GM12801 (cell line): ENCODE results near the gene AP1G2.

Source experiments
- TF ChIP-seq, protein P1 (sequence below): IDR thresholded peaks from one replicate; pipeline ENCODE4 v1.5.1; 2011; ENCODE audit warnings: control low read depth; ENCODE audit not compliant: insufficient read length; ENCODE audit errors: extremely low read depth

AP1G2 gene, protein sequence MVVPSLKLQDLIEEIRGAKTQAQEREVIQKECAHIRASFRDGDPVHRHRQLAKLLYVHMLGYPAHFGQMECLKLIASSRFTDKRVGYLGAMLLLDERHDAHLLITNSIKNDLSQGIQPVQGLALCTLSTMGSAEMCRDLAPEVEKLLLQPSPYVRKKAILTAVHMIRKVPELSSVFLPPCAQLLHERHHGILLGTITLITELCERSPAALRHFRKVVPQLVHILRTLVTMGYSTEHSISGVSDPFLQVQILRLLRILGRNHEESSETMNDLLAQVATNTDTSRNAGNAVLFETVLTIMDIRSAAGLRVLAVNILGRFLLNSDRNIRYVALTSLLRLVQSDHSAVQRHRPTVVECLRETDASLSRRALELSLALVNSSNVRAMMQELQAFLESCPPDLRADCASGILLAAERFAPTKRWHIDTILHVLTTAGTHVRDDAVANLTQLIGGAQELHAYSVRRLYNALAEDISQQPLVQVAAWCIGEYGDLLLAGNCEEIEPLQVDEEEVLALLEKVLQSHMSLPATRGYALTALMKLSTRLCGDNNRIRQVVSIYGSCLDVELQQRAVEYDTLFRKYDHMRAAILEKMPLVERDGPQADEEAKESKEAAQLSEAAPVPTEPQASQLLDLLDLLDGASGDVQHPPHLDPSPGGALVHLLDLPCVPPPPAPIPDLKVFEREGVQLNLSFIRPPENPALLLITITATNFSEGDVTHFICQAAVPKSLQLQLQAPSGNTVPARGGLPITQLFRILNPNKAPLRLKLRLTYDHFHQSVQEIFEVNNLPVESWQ

DNA sequence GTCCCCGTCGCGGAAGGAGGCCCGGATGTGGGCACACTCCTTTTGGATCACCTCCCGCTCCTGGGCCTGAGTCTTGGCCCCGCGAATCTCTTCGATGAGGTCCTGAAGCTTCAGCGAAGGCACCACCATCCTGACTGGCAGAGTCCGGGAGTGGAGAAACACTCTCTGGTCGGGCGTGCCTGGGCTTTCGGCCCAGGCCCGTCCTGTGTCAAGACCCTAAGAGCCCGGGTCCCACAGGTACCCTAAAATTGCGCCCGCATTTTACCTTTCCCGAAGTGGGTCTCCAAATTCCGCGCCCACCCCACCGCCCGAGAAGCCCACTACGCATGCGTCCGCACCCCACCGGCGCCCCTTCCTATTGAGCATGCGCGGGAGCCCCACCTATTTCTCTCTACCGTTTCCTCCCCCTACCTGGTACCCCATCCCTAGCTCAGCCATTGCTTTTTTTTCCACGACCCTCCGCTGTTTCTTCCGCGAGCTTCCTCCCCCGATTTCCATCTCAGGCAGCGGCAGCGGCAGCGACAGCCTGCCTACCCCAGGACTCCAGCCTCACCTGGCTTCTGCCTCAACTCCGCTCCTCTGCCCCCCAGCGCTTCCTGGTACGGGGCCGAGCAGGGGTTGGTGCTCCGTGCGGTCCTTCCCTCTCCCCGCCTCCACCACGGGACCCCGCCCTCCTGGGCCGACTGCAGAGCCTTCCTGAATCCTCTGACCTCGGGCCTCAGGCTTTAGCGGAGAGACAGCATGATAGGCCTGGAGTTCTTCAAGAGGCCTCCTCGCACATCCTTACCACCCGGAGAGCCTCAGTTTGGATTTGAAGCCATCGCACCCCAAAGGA lies at the start of gene AP1G2:
Gene AP1G2, minus strand, starts transcription at position 606 of the 835 bp plus-strand sequence. Its CDS starts 477 bp downstream, at position 129.
- TF ChIP-seq, protein P1, sequence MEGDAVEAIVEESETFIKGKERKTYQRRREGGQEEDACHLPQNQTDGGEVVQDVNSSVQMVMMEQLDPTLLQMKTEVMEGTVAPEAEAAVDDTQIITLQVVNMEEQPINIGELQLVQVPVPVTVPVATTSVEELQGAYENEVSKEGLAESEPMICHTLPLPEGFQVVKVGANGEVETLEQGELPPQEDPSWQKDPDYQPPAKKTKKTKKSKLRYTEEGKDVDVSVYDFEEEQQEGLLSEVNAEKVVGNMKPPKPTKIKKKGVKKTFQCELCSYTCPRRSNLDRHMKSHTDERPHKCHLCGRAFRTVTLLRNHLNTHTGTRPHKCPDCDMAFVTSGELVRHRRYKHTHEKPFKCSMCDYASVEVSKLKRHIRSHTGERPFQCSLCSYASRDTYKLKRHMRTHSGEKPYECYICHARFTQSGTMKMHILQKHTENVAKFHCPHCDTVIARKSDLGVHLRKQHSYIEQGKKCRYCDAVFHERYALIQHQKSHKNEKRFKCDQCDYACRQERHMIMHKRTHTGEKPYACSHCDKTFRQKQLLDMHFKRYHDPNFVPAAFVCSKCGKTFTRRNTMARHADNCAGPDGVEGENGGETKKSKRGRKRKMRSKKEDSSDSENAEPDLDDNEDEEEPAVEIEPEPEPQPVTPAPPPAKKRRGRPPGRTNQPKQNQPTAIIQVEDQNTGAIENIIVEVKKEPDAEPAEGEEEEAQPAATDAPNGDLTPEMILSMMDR: no peak

DNA sequence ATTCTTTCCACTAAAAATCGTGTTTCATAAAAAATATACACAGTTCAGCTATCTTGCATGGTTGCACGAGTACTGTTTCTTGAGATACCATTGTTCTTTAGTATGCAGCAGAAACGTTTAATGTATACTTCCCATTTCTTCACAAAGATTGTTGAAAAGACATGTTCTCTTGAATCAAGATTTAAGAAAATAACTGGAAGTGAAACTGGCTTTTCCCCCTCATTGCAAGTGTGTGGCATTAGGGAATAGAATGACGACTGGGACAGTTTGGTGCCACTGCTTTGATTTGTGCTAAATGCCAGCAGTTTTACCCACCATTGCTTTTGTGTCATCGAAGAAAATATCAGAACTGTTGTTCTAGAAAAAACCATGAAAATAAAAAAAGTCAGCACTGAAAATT lies 48.3 kb upstream of the AP1G2 start:
- TF ChIP-seq, protein P1: no peak

DNA sequence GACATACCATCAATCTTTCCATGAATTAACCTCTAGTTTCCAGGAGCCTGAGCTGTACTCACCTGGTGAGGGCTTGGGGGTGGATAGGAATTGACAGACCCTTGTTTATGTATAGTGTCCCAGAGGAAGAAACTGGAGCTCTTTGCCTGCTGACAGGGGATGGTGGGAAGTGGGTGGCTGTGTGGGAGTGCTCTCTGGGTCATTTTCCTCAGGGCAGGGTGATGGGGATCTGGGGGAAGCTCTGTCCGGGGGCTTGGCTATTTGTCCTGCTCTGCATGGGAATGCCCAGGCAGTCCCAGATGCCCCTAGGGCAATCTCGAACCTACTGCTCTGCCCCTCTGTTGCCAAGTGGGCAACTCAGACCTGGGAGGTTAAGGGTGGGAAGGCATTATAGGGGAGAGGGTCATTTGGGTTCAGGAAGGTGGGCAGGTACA lies 46.8 kb upstream of the AP1G2 start:
- TF ChIP-seq, protein P1: no peak

DNA sequence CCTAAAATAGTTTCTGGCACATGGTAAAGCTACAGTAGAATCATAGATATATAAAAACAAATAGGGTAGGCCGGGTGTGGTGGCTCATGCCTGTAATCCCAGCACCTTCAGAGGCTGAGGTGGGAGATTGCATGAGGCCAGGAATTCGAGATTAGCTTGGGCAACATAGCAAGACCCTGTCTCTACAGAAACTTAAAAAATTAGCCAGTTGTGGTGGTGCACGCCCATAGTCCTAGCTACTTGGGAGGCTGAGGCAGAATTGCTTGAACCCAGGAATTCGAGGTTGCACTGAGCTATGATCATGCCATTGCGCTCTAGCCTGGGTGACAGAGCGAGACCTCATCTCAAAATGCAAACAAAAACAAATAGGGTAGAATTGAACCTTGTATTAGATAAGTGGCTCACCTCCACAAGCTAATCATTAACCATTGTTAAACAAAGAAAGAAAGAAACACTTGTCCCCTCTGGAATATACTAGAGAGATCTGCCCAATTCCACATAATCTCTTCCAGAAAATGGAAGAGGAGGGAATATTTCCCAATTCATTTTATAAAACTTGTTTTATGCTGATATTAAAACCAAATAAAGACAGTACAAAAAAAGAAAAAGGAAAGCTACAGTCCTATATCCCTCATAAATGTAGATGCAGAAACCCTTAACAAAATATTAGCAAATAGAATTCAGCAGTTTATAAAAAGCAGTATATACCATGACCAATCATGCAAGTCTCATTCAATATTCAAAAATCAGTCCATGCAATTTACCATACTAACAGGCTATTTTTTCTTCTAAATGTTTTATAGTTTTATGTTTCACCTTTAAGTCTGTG lies 45.9 kb upstream of the AP1G2 start:
- TF ChIP-seq, protein P1: no peak

DNA sequence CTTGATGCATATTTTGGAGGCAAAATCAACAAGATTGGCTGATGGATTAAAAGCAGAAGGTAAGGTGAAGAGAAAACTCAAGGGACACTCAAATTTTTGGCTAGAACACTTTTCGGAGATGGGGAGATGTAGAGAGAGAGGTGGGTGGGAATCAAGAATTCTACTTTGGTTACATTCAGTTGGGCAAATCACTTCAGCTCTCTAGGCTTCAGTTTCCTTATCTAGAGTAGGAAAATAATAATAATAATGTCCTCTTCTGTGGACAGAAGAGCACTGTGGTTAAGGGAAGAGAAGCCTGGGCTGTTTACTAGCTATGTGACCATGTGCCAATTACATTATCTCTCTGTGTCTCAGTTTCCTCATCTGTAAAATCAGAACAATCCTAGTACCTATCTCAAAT lies 45.2 kb upstream of the AP1G2 start:
- TF ChIP-seq, protein P1: no peak

DNA sequence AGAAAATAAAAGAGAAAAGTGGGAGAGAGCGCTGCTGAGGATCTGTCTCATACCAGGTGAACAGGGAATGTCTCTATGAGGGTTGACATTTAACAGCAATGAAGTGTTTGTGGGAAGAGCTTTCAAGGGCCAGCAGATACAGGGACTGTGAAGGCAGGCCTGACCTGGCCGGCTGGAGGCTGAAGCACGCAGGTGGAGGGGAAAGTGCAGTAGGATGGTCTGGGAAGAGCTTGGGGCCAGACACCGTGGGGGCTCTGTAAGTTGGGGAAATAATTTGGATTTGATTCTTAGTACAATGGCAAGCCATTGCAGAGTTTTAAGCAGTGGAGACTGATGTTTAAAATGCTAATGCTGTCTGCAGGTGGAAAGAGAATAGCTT lies 44.8 kb upstream of the AP1G2 start:
- TF ChIP-seq, protein P1: no peak
